Measurements from ENCODE around the gene ICAM2.
A peak's percentile ranks its signal among the peaks of the same experiment; 100 is the strongest.

The ICAM2 gene

GRCh38 chr17:63961355-63962212 lies 58.8 kb downstream of the ICAM2 start:
- Mint-ChIP-seq H3K27me3 (no peaks in the 10 kb centered on the region), H3K36me3 (no peaks in the 10 kb centered on the region), H3K27ac (peak overlapping the region; percentile 23), H3K4me3 (peak overlapping the region; percentile 47), H3K9me3 (no peaks in the 10 kb centered on the region), H3K4me1 (peaks cover 4% of the 10 kb centered on the region)

- no peaks in the 10 kb centered on the region for H3K4me1 Mint-ChIP-seq
Measured at GRCh38 chr17:63960430-63960829, 60.0 kb downstream of the ICAM2 start.

GRCh38 chr17:63960006-63960405 lies 60.4 kb downstream of the ICAM2 start:
- Mint-ChIP-seq H3K4me3 (no peak overlapping the region), H3K9me3 (no peaks in the 10 kb centered on the region), H3K27me3 (no peaks in the 10 kb centered on the region), H3K4me1 (peaks cover 2% of the 10 kb centered on the region), H3K36me3 (no peaks in the 10 kb centered on the region), H3K27ac (no peak overlapping the region)

More at GRCh38 chr17:63960430-63960829, 60.0 kb downstream of the ICAM2 start:
- Mint-ChIP-seq H3K9me3 (no peaks in the 10 kb centered on the region), H3K36me3 (no peaks in the 10 kb centered on the region), H3K27ac (no peak overlapping the region), H3K27me3 (no peaks in the 10 kb centered on the region), H3K4me3 (no peak overlapping the region)

GRCh38 chr17:63956296-63956920 lies 64.0 kb downstream of the ICAM2 start:
- Mint-ChIP-seq H3K4me1 (peaks cover 20% of the 10 kb centered on the region), H3K9me3 (no peaks in the 10 kb centered on the region), H3K27ac (peak overlapping the region; percentile 31), H3K36me3 (no peaks in the 10 kb centered on the region), H3K27me3 (no peaks in the 10 kb centered on the region), H3K4me3 (no peak overlapping the region)

GRCh38 chr17:63955791-63956190 lies 64.6 kb downstream of the ICAM2 start:
- no peak overlapping the region for H3K4me3 Mint-ChIP-seq

GRCh38 chr17:63955232-63955631 lies 65.2 kb downstream of the ICAM2 start:
- H3K9me3 Mint-ChIP-seq, result no peaks in the 10 kb centered on the region
- H3K4me3 Mint-ChIP-seq, result no peak overlapping the region
- H3K36me3 Mint-ChIP-seq, result no peaks in the 10 kb centered on the region
- H3K4me1 Mint-ChIP-seq, result peaks cover 20% of the 10 kb centered on the region
- no peak overlapping the region for H3K27ac Mint-ChIP-seq
- no peaks in the 10 kb centered on the region for H3K27me3 Mint-ChIP-seq

More at GRCh38 chr17:63955791-63956190, 64.6 kb downstream of the ICAM2 start:
- H3K9me3 Mint-ChIP-seq, result no peaks in the 10 kb centered on the region
- H3K27me3 Mint-ChIP-seq, result no peaks in the 10 kb centered on the region
- peaks cover 20% of the 10 kb centered on the region for H3K4me1 Mint-ChIP-seq
- no peaks in the 10 kb centered on the region for H3K36me3 Mint-ChIP-seq
- no peak overlapping the region for H3K27ac Mint-ChIP-seq

- Mint-ChIP-seq H3K27ac (peak overlapping the region; percentile 63), H3K9me3 (no peaks in the 10 kb centered on the region), H3K4me1 (peaks cover 20% of the 10 kb centered on the region), H3K4me3 (no peak overlapping the region), H3K27me3 (no peaks in the 10 kb centered on the region), H3K36me3 (no peaks in the 10 kb centered on the region)
Measured at GRCh38 chr17:63954402-63955063, 65.9 kb downstream of the ICAM2 start.
